Measurements from ENCODE around the gene KRT6B. TPM values are rescaled to one million over a fixed set of nuclear protein-coding genes. Genes with fewer than 3 reads are reported as not detected.

Gene KRT6B
- total RNA-seq, 1 experiment from 2014 or later, result not detected

Other genes starting within 250 kb of the KRT6B start
- 72.6 TPM for gene KRT7, start 218.9 kb downstream of the KRT6B start, total RNA-seq (2021; ENCODE audit: unreplicated experiment)
- 1.5 TPM for gene KRT86, start 177.5 kb downstream of the KRT6B start, total RNA-seq (2021; ENCODE audit: unreplicated experiment)
- gene KRT81, start 160.6 kb downstream of the KRT6B start, total RNA-seq (2021; ENCODE audit: unreplicated experiment), result 0.84 TPM
- gene KRT83, start 130.7 kb downstream of the KRT6B start, total RNA-seq (2021; ENCODE audit: unreplicated experiment), result not detected
- gene KRT85, start 84.7 kb downstream of the KRT6B start, total RNA-seq (2021; ENCODE audit: unreplicated experiment), result not detected
- gene KRT84, start 66.5 kb downstream of the KRT6B start, total RNA-seq (2021; ENCODE audit: unreplicated experiment), result not detected
- not detected for gene KRT82, start 45.8 kb downstream of the KRT6B start, total RNA-seq (2021; ENCODE audit: unreplicated experiment)
- not detected for gene KRT75, start 17.8 kb downstream of the KRT6B start, total RNA-seq (2021; ENCODE audit: unreplicated experiment)
- not detected for gene KRT6C, start 21.7 kb upstream of the KRT6B start, total RNA-seq (2021; ENCODE audit: unreplicated experiment)
- 0.66 TPM for gene KRT6A, start 41.1 kb upstream of the KRT6B start, total RNA-seq (2021; ENCODE audit: unreplicated experiment)
- gene KRT5, start 68.2 kb upstream of the KRT6B start, total RNA-seq (2021; ENCODE audit: unreplicated experiment), result 0.44 TPM
- not detected for gene KRT71, start 101.0 kb upstream of the KRT6B start, total RNA-seq (2021; ENCODE audit: unreplicated experiment)
- not detected for gene KRT74, start 121.7 kb upstream of the KRT6B start, total RNA-seq (2021; ENCODE audit: unreplicated experiment)
- 0.17 TPM for gene KRT72, start 149.3 kb upstream of the KRT6B start, total RNA-seq (2021; ENCODE audit: unreplicated experiment)
- not detected for gene KRT73, start 166.4 kb upstream of the KRT6B start, total RNA-seq (2021; ENCODE audit: unreplicated experiment)
- not detected for gene KRT2, start 200.1 kb upstream of the KRT6B start, total RNA-seq (2021; ENCODE audit: unreplicated experiment)
- 0.20 TPM for gene KRT1, start 228.3 kb upstream of the KRT6B start, total RNA-seq (2021; ENCODE audit: unreplicated experiment)